HCT116 (cell line): ENCODE data around the gene ACSL5.

Experiments used
- EZH2 ChIP-seq: fragments of 200-600 bp; sonication (generic); IDR thresholded peaks from 2 replicates; pipeline ENCODE4 v1.6.1; 2017; ENCODE audit warnings: antibody characterized with exemption, mixed run types
- POLR2AphosphoS5 ChIP-seq: IDR thresholded peaks from 2 replicates; pipeline ENCODE4 v1.6.1; 2011; ENCODE audit warnings: mild to moderate bottlenecking, low read depth, low read length, moderate library complexity
- TCF7L2 ChIP-seq: IDR thresholded peaks from 2 replicates; pipeline ENCODE4 v1.7.0; 2011; ENCODE audit warnings: borderline replicate concordance, inconsistent platforms; ENCODE audit not compliant: insufficient read depth, insufficient read length; ENCODE audit errors: extremely low read depth
- TF ChIP-seq, protein P1 (sequence below), 3 experiments: fragments of 200-600 bp in 1 of 3; sonication (generic) in 1 of 3; IDR thresholded peaks in 2 of 3; conservative IDR thresholded peaks in 1 of 3; 2 replicates each; pipeline ENCODE4 v1.5.1; 2012 to 2017; ENCODE audit warnings: low read depth in 2 of 3, low read length in 2 of 3, antibody characterized with exemption in 1 of 3, borderline replicate concordance in 1 of 3, control low read depth in 1 of 3, mild to moderate bottlenecking in 1 of 3, mixed read lengths in 1 of 3, mixed run types in 1 of 3, moderate library complexity in 1 of 3; ENCODE audit not compliant: insufficient read depth in 1 of 3
- TF ChIP-seq, protein P2 (sequence below): IDR thresholded peaks from 2 replicates; pipeline ENCODE4 v1.6.1; 2012

DNA sequence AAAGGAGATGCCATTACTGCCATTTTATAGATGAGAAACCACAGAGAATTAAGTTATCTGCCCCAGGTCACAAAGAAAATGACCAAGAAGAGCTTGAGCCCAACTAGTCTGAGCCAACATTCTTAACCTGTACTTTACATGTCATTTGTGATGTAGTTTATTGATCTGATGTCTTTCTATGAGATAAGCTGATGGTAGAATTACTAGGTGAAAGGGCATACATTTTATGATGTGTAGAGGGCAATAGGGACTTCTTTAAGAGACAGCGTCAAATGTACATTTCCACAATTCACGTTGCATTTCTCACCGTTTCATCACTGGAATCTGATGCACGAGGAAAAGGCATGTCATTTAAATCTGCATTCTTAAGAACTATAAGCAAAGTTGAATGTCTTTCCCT lies 11.3 kb downstream of the ACSL5 start:
- TF ChIP-seq, protein P1, sequence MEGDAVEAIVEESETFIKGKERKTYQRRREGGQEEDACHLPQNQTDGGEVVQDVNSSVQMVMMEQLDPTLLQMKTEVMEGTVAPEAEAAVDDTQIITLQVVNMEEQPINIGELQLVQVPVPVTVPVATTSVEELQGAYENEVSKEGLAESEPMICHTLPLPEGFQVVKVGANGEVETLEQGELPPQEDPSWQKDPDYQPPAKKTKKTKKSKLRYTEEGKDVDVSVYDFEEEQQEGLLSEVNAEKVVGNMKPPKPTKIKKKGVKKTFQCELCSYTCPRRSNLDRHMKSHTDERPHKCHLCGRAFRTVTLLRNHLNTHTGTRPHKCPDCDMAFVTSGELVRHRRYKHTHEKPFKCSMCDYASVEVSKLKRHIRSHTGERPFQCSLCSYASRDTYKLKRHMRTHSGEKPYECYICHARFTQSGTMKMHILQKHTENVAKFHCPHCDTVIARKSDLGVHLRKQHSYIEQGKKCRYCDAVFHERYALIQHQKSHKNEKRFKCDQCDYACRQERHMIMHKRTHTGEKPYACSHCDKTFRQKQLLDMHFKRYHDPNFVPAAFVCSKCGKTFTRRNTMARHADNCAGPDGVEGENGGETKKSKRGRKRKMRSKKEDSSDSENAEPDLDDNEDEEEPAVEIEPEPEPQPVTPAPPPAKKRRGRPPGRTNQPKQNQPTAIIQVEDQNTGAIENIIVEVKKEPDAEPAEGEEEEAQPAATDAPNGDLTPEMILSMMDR (IDR thresholded peaks at IDR 0.05 in 2 of 3, conservative IDR thresholded peaks at IDR 0.05 in 1 of 3; ENCODE audit: borderline replicate concordance in 1 of 3, insufficient read depth in 1 of 3, low read depth in 2 of 3, low read length in 2 of 3) = no peak
- TF ChIP-seq, protein P2, sequence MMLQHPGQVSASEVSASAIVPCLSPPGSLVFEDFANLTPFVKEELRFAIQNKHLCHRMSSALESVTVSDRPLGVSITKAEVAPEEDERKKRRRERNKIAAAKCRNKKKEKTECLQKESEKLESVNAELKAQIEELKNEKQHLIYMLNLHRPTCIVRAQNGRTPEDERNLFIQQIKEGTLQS = no peak
- TF ChIP-seq TCF7L2 = no peak
- TF ChIP-seq EZH2 = no peak
- no peak for TF ChIP-seq POLR2AphosphoS5
